Skeletal muscle tissue (tissue), 4 donors: ENCODE results near the gene ZNRD2. TPM values are rescaled to one million over a fixed set of nuclear protein-coding genes. Genes with fewer than 3 reads are reported as not detected.

Experiments
- H3K27ac ChIP-seq: one replicate; pipeline ENCODE4 v1.7.0; 2013; ENCODE audit warnings: mild to moderate bottlenecking, low read depth, low read length, inconsistent platforms
- H3K27me3 ChIP-seq, 3 donors: one replicate each; pipeline ENCODE4 v1.7.0; 2013; ENCODE audit warnings: low read length in 3 of 3; ENCODE audit not compliant: control insufficient read depth in 3 of 3, insufficient read depth in 3 of 3
- H3K36me3 ChIP-seq, 3 donors: one replicate each; pipeline ENCODE4 v1.7.0; 2013; ENCODE audit warnings: low read length in 3 of 3; ENCODE audit not compliant: control insufficient read depth in 3 of 3, insufficient read depth in 3 of 3
- H3K4me1 ChIP-seq, 3 donors: one replicate each; pipeline ENCODE4 v1.7.0; 2013; ENCODE audit warnings: low read length in 3 of 3, mild to moderate bottlenecking in 3 of 3; ENCODE audit not compliant: control insufficient read depth in 3 of 3, insufficient read depth in 3 of 3
- H3K4me3 ChIP-seq, 3 donors: one replicate each; pipeline ENCODE4 v1.7.0; 2013; ENCODE audit warnings: low read length in 3 of 3
- H3K9ac ChIP-seq, 3 donors: one replicate each; pipeline ENCODE4 v1.7.0; 2013; ENCODE audit warnings: low read length in 3 of 3, mild to moderate bottlenecking in 3 of 3, moderate library complexity in 2 of 3, low read depth in 1 of 3
- H3K9me3 ChIP-seq, 3 donors: one replicate each; pipeline ENCODE4 v1.7.0; 2013; ENCODE audit warnings: low read length in 3 of 3; ENCODE audit not compliant: control insufficient read depth in 3 of 3
- total RNA-seq: library from RNA; depleted of rRNA; stranded (reverse); fragments of >200 nt; gene quantifications from one replicate; pipeline ENCODE4 v1.2.3, GENCODE V29; 2014
- donor health status: Osteomylitis.

The ZNRD2 gene
- total RNA-seq, 1 donor from 2014 or later = 23.0 TPM

GRCh38 chr11:65526744-65527143, 43.5 kb upstream of the ZNRD2 start:
- Histone ChIP-seq H3K27me3 (no peaks in the 10 kb centered on the region), H3K36me3 (peaks cover 40 to 45% (median 41%) of the 10 kb centered on the region in 3 donors), H3K9me3 (no peaks in the 10 kb centered on the region), H3K27ac (no peak overlapping the region), H3K4me1 (peaks cover 19 to 23% (median 22%) of the 10 kb centered on the region in 3 donors), H3K9ac (peak overlapping the region in 1 of 3 donors; percentile 93), H3K4me3 (no peak overlapping the region)

DNA sequence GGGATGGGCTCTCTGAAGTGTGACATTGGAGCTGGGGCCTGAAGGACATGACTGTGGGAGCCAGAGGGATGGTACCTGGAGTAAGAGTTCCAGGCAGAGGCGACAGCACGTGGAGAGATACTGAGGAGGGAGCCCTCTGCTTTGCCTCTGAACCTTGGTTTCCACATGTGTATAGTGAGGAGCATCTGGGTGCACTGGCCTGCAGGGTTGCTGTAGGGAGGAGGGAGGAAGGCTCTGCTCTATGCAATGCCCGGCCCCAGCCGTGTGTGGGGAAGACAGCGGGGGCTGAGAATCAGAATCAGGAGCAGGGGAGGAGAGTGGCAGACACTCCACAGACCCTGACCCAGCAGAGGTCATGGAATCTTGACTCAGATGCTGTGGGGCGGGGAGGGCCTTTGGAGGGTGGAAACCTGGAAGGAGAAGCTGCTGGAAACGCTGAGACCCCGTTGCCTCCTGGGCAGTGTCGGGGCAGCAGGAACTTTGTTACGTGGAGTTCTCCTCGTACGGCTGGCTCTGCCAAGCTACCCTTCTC, 41.4 kb upstream of the ZNRD2 start:
- no peak overlapping the region for H3K4me3 ChIP-seq
- H3K27ac ChIP-seq = no peak overlapping the region
- no peaks in the 10 kb centered on the region for H3K27me3 ChIP-seq
- H3K36me3 ChIP-seq = peaks cover 51 to 62% (median 55%) of the 10 kb centered on the region in 3 donors
- H3K9ac ChIP-seq = peak overlapping the region in 1 of 3 donors; percentile 33
- no peaks in the 10 kb centered on the region for H3K9me3 ChIP-seq
- peaks cover 19 to 21% (median 20%) of the 10 kb centered on the region in 3 donors for H3K4me1 ChIP-seq

GRCh38 chr11:65529475-65530156, 40.7 kb upstream of the ZNRD2 start:
- Histone ChIP-seq H3K9ac (no peak overlapping the region), H3K27me3 (no peaks in the 10 kb centered on the region), H3K4me3 (no peak overlapping the region), H3K27ac (no peak overlapping the region), H3K36me3 (peaks cover 51 to 66% (median 55%) of the 10 kb centered on the region in 3 donors), H3K4me1 (peaks cover 13% of the 10 kb centered on the region in 3 donors), H3K9me3 (no peaks in the 10 kb centered on the region)

DNA sequence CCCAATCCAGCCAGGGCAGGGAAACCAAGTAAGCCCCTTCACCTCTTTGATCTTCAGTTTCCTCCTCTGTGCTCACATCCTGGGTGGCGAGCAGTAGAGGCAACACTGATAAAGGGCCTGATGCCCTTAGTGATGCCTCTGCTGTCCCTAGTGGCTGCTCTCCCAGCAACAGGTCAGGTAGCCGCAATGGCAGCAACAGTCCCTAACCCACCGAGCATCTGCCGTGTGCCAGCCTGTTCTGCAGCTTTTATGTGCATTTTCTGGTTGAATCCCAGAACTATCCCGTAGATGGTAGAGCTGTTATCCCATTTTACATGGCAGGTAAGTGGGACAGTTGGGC, 40.1 kb upstream of the ZNRD2 start:
- H3K4me3 ChIP-seq = no peak overlapping the region
- peaks cover 55 to 71% (median 56%) of the 10 kb centered on the region in 3 donors for H3K36me3 ChIP-seq
- no peak overlapping the region for H3K27ac ChIP-seq
- H3K9me3 ChIP-seq = no peaks in the 10 kb centered on the region
- peaks cover 13% of the 10 kb centered on the region in 3 donors for H3K4me1 ChIP-seq
- H3K9ac ChIP-seq = peak overlapping the region in 1 of 3 donors; percentile 20
- H3K27me3 ChIP-seq = no peaks in the 10 kb centered on the region

DNA sequence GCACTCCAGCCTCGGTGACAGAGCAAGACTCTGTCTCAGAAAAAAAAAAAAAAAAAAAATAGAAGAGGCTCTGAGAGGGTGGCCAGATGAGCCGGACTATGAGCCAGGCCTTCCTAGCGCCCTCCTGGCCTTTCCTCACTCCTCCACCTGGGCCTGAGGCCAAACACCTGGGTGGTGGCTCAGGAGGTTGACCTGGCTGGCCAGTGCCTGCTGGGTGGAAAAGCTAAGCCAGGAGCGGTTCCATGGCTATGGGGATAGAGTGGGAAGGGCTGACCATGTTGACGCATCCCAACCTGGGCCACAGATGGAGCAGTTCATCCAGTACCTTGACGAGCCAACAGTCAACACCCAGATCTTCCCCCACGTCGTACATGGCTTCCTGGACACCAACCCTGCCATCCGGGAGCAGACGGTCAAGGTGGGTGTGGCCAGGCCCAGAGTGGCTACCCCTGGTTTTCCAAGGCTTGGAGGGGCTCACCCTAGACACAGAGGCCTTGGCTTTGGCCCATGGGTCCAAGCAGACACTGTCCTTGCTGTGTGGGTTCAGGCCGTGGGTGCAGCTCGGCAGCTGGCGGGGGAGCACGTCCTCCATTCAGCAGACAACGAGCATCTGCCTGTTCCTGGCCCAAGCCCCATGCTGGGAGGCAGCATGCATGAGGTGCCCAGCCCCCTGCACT, 37.8 kb upstream of the ZNRD2 start:
- peaks cover 57 to 74% (median 65%) of the 10 kb centered on the region in 3 donors for H3K36me3 ChIP-seq
- H3K9ac ChIP-seq = no peak overlapping the region
- H3K27ac ChIP-seq = no peak overlapping the region
- no peak overlapping the region for H3K4me3 ChIP-seq
- no peaks in the 10 kb centered on the region for H3K27me3 ChIP-seq
- H3K4me1 ChIP-seq = no peaks in the 10 kb centered on the region
- no peaks in the 10 kb centered on the region for H3K9me3 ChIP-seq

- H3K9ac ChIP-seq = no peak overlapping the region
- H3K4me1 ChIP-seq = peaks cover 0 to 6% (median 3%) of the 10 kb centered on the region in 3 donors
- peaks cover 52 to 62% (median 54%) of the 10 kb centered on the region in 3 donors for H3K36me3 ChIP-seq
- no peaks in the 10 kb centered on the region for H3K27me3 ChIP-seq
- no peaks in the 10 kb centered on the region for H3K9me3 ChIP-seq
- H3K27ac ChIP-seq = no peak overlapping the region
- no peak overlapping the region for H3K4me3 ChIP-seq
Measured at GRCh38 chr11:65535102-65535501, 35.2 kb upstream of the ZNRD2 start.

DNA sequence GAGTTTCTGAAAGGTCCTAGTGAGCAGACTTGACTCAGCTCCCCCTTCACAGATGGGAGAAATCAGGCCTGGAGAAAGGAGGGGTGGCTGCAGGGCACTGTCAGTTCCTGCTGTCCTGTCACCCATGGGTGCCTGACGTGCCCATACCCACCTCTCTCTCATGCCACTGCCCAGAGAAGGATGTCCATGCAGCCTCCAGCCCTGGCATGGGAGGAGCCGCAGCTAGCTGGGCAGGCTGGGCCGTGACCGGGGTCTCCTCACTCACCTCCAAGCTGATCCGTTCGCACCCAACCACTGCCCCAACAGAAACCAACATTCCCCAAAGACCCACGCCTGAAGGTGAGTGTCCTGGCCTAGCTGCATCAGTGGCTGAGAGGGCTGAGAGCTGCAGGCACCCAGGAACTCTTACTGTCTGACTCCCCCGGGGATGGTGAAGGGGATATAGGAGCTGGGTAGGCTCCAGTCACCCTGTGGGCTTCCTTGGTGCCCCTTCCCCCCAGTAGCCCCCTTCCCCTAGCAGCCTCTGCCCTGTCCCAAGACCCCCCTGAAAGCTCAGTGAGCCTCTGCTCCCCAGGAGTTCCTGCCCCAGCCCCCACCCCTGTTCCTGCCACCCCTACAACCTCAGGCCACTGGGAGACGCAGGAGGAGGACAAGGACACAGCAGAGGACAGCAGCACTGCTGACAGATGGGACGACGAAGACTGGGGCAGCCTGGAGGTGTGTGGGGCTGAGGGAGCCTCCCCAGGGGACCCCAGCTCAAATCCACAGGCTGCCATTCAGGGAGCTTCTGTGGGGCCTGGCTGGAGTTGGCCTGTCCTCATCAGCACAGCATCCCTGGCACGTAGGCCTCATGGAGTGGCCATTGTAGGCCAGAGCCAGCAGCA, 33.6 kb upstream of the ZNRD2 start:
- H3K4me3 ChIP-seq = no peak overlapping the region
- peaks cover 37 to 47% (median 39%) of the 10 kb centered on the region in 3 donors for H3K36me3 ChIP-seq
- no peaks in the 10 kb centered on the region for H3K27me3 ChIP-seq
- no peak overlapping the region for H3K9ac ChIP-seq
- no peak overlapping the region for H3K27ac ChIP-seq
- H3K4me1 ChIP-seq = peaks cover 8 to 22% (median 16%) of the 10 kb centered on the region in 3 donors
- no peaks in the 10 kb centered on the region for H3K9me3 ChIP-seq

GRCh38 chr11:65537296-65537597, 33.0 kb upstream of the ZNRD2 start:
- no peak overlapping the region for H3K9ac ChIP-seq
- peaks cover 34 to 42% (median 39%) of the 10 kb centered on the region in 3 donors for H3K36me3 ChIP-seq
- no peak overlapping the region for H3K4me3 ChIP-seq
- H3K4me1 ChIP-seq = peaks cover 11 to 25% (median 20%) of the 10 kb centered on the region in 3 donors
- no peak overlapping the region for H3K27ac ChIP-seq
- H3K27me3 ChIP-seq = no peaks in the 10 kb centered on the region
- H3K9me3 ChIP-seq = no peaks in the 10 kb centered on the region

DNA sequence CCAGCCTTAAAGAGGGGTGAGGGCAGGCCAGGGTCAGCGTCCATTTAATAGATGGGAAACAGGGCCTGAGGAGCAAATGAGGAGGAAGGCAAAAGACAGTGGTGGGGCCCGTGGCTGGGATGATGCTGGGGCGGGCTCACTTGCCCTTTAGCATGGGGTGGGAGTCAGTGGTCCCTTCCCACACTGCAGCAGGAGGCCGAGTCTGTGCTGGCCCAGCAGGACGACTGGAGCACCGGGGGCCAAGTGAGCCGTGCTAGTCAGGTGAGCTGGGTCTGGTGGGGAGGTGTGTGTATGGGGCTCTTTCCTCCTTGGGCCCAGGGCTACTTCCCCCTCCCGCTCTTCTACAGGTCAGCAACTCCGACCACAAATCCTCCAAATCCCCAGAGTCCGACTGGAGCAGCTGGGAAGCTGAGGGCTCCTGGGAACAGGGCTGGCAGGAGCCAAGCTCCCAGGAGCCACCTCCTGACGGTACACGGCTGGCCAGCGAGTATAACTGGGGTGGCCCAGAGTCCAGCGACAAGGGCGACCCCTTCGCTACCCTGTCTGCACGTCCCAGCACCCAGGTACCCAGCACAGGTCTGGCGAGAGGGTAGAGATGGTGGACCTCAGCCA, 32.6 kb upstream of the ZNRD2 start:
- H3K9me3 ChIP-seq = no peaks in the 10 kb centered on the region
- no peak overlapping the region for H3K9ac ChIP-seq
- no peak overlapping the region for H3K27ac ChIP-seq
- peaks cover 11 to 25% (median 20%) of the 10 kb centered on the region in 3 donors for H3K4me1 ChIP-seq
- H3K4me3 ChIP-seq = no peak overlapping the region
- no peaks in the 10 kb centered on the region for H3K27me3 ChIP-seq
- H3K36me3 ChIP-seq = peaks cover 32 to 40% (median 37%) of the 10 kb centered on the region in 3 donors
